Dermis lymphatic vessel endothelial cell (primary cell): ENCODE measurements around the gene CHRNB2. TPM values are rescaled to one million over a fixed set of nuclear protein-coding genes. Genes with fewer than 3 reads are reported as not detected.

Experiments
- total RNA-seq: library from RNA; depleted of rRNA; stranded (reverse); fragments of >200 nt; gene quantifications from 2 replicates; pipeline ENCODE4 v1.2.1, GENCODE V29; 2014

The CHRNB2 gene
- under 0.01 and 0.11 TPM in 2 replicates for total RNA-seq

GRCh38 chr1:154567386-154568156, at the start of gene CHRNB2:
Gene CHRNB2, plus strand, starts transcription at chr1:154567778. Its CDS starts 267 bp downstream, at chr1:154568045.

GRCh38 chr1:154557939-154558719, 9.4 kb upstream of the CHRNB2 start, which contains the start of gene UBE2Q1:
Gene UBE2Q1, minus strand, starts transcription at chr1:154558662. Its CDS starts 109 bp downstream, at chr1:154558553.

GRCh38 chr1:154607609-154608396, 40.2 kb downstream of the CHRNB2 start, which contains the start of gene ADAR:
Gene ADAR, minus strand, starts transcription at chr1:154608186. Its CDS starts 180 bp downstream, at chr1:154608006.

Other genes starting within 250 kb of the CHRNB2 start
- not detected in 2 replicates for gene AQP10, start 246.7 kb upstream of the CHRNB2 start, total RNA-seq
- 37.4 and 44.0 TPM in 2 replicates for gene ATP8B2, start 242.3 kb upstream of the CHRNB2 start, total RNA-seq
- 12.4 and 15.9 TPM in 2 replicates for gene IL6R, start 162.4 kb upstream of the CHRNB2 start, total RNA-seq
- gene TDRD10, start 65.6 kb upstream of the CHRNB2 start, total RNA-seq, result 5.1 and 7.5 TPM in 2 replicates
- 118 and 128 TPM in 2 replicates for gene SHE, start 65.4 kb upstream of the CHRNB2 start, total RNA-seq
- gene UBE2Q1, start 9.1 kb upstream of the CHRNB2 start, total RNA-seq, result 35.9 and 36.7 TPM in 2 replicates
- gene ADAR, start 40.4 kb downstream of the CHRNB2 start, total RNA-seq, result 67.3 and 69.6 TPM in 2 replicates